PFSK-1 (cell line): ENCODE measurements around the gene ANKRD1.

ENCODE experiments used
- FOXP2 ChIP-seq: optimal IDR thresholded peaks from 2 replicates; pipeline ENCODE3; 2011; ENCODE audit warnings: borderline replicate concordance, control low read depth, inconsistent platforms; ENCODE audit not compliant: insufficient read depth; ENCODE audit errors: extremely low read length, extremely low read depth
- POLR2AphosphoS5 ChIP-seq: IDR thresholded peaks from 2 replicates; pipeline ENCODE4 v1.6.1; 2012; ENCODE audit warnings: low read depth, mild to moderate bottlenecking, control low read depth, low read length, moderate library complexity
- SIN3A ChIP-seq: IDR thresholded peaks from 2 replicates; pipeline ENCODE4 v1.6.1; 2012; ENCODE audit warnings: mild to moderate bottlenecking, low read length, moderate library complexity, borderline replicate concordance; ENCODE audit not compliant: insufficient read depth
- TAF1 ChIP-seq: IDR thresholded peaks from 2 replicates; pipeline ENCODE4 v1.6.1; 2012; ENCODE audit warnings: low read length, control low read depth, borderline replicate concordance; ENCODE audit not compliant: insufficient read depth
- TF ChIP-seq, protein P1 (sequence below), 2 experiments: IDR thresholded peaks; 2 replicates each; pipeline versions ENCODE4 v1.6.1 to v1.8.0; 2011 to 2012; ENCODE audit warnings: low read depth in 2 of 2, low read length in 2 of 2, control low read depth in 1 of 2, inconsistent platforms in 1 of 2, mild to moderate bottlenecking in 1 of 2, moderate library complexity in 1 of 2; ENCODE audit not compliant: insufficient read depth in 1 of 2

The ANKRD1 gene

DNA sequence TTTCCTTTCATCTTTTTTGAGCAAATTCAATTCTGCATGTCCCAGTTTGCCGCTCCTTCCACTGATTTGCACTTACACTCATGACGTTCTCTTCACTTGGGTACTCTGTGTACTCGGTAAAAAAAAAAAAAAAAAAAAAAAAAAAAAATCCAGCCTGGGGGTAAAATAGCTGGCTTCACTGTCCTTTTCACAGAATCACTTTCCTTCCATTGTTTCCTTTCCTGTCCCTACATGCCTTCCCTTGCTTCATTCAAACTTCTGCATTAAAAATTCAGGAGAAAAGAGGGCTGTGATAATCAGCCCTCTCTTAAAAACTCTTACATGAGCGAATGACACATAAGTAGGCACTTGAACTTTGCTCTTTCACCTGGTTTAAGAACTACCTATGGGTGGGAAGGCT is 8.7 kb downstream of the ANKRD1 start:
- TF ChIP-seq, protein P1, sequence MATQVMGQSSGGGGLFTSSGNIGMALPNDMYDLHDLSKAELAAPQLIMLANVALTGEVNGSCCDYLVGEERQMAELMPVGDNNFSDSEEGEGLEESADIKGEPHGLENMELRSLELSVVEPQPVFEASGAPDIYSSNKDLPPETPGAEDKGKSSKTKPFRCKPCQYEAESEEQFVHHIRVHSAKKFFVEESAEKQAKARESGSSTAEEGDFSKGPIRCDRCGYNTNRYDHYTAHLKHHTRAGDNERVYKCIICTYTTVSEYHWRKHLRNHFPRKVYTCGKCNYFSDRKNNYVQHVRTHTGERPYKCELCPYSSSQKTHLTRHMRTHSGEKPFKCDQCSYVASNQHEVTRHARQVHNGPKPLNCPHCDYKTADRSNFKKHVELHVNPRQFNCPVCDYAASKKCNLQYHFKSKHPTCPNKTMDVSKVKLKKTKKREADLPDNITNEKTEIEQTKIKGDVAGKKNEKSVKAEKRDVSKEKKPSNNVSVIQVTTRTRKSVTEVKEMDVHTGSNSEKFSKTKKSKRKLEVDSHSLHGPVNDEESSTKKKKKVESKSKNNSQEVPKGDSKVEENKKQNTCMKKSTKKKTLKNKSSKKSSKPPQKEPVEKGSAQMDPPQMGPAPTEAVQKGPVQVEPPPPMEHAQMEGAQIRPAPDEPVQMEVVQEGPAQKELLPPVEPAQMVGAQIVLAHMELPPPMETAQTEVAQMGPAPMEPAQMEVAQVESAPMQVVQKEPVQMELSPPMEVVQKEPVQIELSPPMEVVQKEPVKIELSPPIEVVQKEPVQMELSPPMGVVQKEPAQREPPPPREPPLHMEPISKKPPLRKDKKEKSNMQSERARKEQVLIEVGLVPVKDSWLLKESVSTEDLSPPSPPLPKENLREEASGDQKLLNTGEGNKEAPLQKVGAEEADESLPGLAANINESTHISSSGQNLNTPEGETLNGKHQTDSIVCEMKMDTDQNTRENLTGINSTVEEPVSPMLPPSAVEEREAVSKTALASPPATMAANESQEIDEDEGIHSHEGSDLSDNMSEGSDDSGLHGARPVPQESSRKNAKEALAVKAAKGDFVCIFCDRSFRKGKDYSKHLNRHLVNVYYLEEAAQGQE (IDR thresholded peaks at IDR 0.05; ENCODE audit: insufficient read depth in 1 of 2, low read depth in 2 of 2, low read length in 2 of 2), result no peak

DNA sequence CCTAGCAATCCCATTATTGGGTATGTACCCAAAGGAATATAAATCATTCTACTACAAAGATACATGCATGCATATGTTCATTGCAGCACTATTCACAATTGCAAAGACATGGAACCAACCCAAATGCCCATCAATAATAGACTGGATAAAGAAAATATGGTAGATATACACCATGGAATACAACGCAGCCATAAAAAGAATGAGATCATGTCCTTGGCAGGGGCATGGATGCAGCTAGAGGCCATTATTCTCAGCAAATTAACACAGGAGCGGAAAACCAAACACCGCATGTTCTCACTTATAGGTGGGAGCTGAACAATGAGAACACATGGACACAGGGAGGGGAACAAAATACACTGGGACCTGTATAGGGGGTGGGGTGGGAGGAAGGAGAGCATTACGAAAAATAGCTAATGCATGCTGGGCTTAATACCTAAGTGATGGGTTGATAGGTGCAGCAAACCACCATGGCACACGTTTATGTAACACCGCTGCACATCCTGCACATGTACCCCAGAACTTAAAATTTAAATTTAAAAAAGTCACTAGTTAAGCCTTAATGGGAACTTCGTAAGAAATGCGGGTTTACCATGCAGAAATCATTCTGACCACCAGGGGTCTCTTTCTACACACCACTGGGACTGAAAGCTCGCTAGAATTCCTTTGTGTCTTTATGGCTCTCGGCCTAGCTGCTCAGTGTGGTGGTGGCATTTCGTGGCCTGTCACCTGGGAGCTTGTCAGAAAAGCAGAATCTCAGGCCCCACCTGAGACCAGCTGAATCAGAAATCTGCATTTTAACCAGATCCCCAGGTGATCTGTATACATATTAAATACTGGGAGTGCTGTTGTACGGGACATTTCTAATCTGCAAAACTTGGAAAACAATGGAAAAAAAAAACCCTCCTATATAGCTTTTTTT is 9.5 kb downstream of the ANKRD1 start:
- TF ChIP-seq SIN3A (no peak), POLR2AphosphoS5 (no peak), FOXP2 (no peak), TAF1 (no peak)
- TF ChIP-seq, protein P1 (IDR thresholded peaks at IDR 0.05; ENCODE audit: insufficient read depth in 1 of 2, low read depth in 2 of 2, low read length in 2 of 2), result no peak

GRCh38 chr10:90906596-90906995 is 14.3 kb downstream of the ANKRD1 start:
- TF ChIP-seq POLR2AphosphoS5, result no peak
- TF ChIP-seq, protein P1 (IDR thresholded peaks at IDR 0.05; ENCODE audit: insufficient read depth in 1 of 2, low read depth in 2 of 2, low read length in 2 of 2), result no peak

GRCh38 chr10:90905925-90906324 is 15.0 kb downstream of the ANKRD1 start:
- no peak for TF ChIP-seq TAF1
- TF ChIP-seq, protein P1 (IDR thresholded peaks at IDR 0.05; ENCODE audit: insufficient read depth in 1 of 2, low read depth in 2 of 2, low read length in 2 of 2), result no peak
- no peak for TF ChIP-seq POLR2AphosphoS5
- TF ChIP-seq FOXP2, result no peak
- no peak for TF ChIP-seq SIN3A

DNA sequence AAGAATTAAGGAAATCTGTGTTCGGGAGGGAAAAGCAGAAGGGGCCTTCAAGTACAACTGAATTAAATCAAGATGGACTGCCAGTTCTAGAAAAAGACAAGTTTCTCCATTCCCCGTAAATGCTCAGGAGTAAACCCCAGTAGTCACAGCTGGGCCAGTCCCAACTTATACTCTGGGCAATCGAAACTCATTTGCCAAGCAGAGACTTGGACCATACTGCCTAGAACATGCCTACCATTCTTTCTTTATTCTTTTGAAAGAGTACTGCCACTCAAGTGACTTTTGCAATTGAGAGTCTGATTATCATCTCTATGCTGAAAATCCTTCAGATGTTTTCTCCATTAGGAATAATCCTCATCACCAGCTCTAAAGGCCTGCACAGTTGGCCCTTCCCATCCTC is 27.7 kb downstream of the ANKRD1 start:
- no peak for TF ChIP-seq FOXP2
- TF ChIP-seq POLR2AphosphoS5, result no peak
- TF ChIP-seq TAF1, result no peak
- no peak for TF ChIP-seq SIN3A
- TF ChIP-seq, protein P1 (IDR thresholded peaks at IDR 0.05; ENCODE audit: insufficient read depth in 1 of 2, low read depth in 2 of 2, low read length in 2 of 2), result no peak
